ENCODE measurements around the gene OVCH2.

DNA sequence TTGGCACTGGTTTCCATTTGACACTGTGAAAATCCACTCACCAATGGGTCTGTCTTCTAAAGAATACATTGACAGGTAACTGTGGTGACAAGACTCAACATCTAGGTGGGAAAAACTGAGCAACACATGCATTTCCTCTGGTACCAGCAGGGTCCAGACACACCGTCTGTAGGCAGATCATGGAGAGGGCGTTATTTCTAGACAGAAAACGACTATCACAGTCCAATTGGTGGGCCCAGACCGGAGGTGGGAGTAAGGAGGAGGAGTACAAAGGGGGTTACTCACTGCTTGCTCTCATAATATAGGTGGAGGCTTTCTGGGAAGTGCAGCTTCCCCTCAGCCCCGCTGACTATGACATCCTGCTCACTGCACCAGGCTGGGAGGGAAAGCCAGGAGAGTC is 9.9 kb downstream of the OVCH2 start:
- TF ChIP-seq, protein P1, sequence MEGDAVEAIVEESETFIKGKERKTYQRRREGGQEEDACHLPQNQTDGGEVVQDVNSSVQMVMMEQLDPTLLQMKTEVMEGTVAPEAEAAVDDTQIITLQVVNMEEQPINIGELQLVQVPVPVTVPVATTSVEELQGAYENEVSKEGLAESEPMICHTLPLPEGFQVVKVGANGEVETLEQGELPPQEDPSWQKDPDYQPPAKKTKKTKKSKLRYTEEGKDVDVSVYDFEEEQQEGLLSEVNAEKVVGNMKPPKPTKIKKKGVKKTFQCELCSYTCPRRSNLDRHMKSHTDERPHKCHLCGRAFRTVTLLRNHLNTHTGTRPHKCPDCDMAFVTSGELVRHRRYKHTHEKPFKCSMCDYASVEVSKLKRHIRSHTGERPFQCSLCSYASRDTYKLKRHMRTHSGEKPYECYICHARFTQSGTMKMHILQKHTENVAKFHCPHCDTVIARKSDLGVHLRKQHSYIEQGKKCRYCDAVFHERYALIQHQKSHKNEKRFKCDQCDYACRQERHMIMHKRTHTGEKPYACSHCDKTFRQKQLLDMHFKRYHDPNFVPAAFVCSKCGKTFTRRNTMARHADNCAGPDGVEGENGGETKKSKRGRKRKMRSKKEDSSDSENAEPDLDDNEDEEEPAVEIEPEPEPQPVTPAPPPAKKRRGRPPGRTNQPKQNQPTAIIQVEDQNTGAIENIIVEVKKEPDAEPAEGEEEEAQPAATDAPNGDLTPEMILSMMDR (IDR thresholded peaks at IDR 0.05), result no peak
- no peak for TF ChIP-seq POLR2A (IDR thresholded peaks at IDR 0.05)
- TF ChIP-seq POLR2AphosphoS5 (IDR thresholded peaks at IDR 0.05), result no peak
- no peak for TF ChIP-seq EP300 (IDR thresholded peaks at IDR 0.05)
